Measurements from ENCODE around the gene SARDH.

Gene SARDH

DNA sequence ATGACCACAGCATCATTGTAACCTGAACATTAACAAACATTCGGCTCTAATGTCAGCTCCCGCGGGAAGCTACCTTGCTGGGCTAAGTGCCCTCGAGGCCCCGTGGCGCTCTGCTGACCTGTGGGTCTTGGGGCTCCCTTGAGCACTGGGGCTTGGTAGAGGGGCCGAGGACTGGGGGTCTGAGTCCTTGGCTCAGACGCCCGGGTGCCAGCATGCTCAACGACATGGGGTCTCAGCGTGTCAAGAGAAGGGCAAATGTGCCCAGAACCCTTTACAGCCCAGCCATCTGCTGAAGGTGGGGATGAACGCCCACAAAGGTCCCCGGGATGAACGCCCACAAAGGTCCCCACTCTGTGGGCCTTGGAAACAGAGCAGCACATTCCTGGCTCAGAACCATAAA is 39.7 kb upstream of the SARDH start:
- H3K4me1 ChIP-seq (ENCODE audit: insufficient read depth, low read length, poor library complexity, severe bottlenecking): no peaks in the 10 kb centered on the region
- TF ChIP-seq, protein P1, sequence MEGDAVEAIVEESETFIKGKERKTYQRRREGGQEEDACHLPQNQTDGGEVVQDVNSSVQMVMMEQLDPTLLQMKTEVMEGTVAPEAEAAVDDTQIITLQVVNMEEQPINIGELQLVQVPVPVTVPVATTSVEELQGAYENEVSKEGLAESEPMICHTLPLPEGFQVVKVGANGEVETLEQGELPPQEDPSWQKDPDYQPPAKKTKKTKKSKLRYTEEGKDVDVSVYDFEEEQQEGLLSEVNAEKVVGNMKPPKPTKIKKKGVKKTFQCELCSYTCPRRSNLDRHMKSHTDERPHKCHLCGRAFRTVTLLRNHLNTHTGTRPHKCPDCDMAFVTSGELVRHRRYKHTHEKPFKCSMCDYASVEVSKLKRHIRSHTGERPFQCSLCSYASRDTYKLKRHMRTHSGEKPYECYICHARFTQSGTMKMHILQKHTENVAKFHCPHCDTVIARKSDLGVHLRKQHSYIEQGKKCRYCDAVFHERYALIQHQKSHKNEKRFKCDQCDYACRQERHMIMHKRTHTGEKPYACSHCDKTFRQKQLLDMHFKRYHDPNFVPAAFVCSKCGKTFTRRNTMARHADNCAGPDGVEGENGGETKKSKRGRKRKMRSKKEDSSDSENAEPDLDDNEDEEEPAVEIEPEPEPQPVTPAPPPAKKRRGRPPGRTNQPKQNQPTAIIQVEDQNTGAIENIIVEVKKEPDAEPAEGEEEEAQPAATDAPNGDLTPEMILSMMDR (conservative IDR thresholded peaks at IDR 0.05; ENCODE audit: low read length): no peak
- no peak for TF ChIP-seq EZH2phosphoT487 (IDR thresholded peaks at IDR 0.05; ENCODE audit: borderline replicate concordance)
- H3K9ac ChIP-seq (ENCODE audit: low read depth, low read length, poor library complexity, severe bottlenecking): no peak overlapping the region
- no peaks in the 10 kb centered on the region for H3F3A ChIP-seq (ENCODE audit: low read depth)
- no peaks in the 10 kb centered on the region for H4K20me1 ChIP-seq (ENCODE audit: insufficient read depth, low read length, poor library complexity, severe bottlenecking)
- no peaks in the 10 kb centered on the region for H3K79me2 ChIP-seq (ENCODE audit: insufficient read depth, low read length)
- no peak overlapping the region for H3K4me3 ChIP-seq (ENCODE audit: low read length, poor library complexity, severe bottlenecking)
- no peaks in the 10 kb centered on the region for H3K27me3 ChIP-seq (ENCODE audit: insufficient read depth, low read length, poor library complexity, severe bottlenecking)
- H3K9me3 ChIP-seq (ENCODE audit: insufficient read depth, low read depth, low read length): no peaks in the 10 kb centered on the region
- peaks cover 19% of the 10 kb centered on the region; the same call in 1 of the 2 replicates for H3K36me3 ChIP-seq (ENCODE audit: insufficient read depth, low read length)
- H3K4me2 ChIP-seq (ENCODE audit: low read depth, low read length, poor library complexity, severe bottlenecking): no peak overlapping the region
- H2AFZ ChIP-seq (ENCODE audit: low read length): no peak overlapping the region
- H3K9me2 ChIP-seq (replicated peaks; ENCODE audit: low read depth, low read length): no peaks in the 10 kb centered on the region

DNA sequence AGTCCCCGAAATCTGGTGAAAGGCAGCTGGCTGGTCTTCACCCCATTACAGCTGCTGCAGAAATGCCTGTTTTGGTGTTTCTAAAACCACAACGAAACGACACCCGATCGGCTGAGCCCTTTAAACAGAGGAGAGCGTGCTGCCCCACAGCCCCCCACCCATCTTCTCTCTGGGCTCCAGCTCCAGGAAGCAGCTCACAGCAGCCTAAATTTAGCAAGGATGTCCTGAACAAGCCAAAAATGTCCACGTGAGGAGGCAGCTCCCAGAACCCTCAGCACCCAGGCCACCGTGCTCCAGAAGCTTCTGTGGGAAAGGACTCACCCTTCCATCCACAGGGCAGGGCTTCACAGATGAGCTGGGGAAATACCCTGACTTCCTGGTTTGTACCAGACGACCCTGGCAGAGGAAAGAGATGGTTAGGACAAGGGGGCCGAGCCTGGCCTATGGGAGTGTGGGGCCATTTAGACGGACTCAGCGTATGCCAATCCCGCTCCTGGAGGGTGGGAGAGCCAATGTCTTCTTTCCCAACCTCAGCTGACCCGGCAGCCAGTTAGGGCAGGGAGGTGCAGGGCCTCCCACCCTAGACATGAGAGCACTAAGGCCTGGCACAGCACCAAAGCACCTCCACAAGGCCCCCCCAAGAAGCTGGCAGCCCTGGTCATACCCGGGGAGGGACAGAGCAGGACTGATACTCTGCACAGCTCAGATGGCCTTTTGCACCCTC is 39.1 kb upstream of the SARDH start:
- Histone ChIP-seq H3F3A (ENCODE audit: low read depth) (no peaks in the 10 kb centered on the region), H3K9me2 (replicated peaks; ENCODE audit: low read depth, low read length) (no peaks in the 10 kb centered on the region), H3K4me1 (ENCODE audit: insufficient read depth, low read length, poor library complexity, severe bottlenecking) (no peaks in the 10 kb centered on the region), H3K27me3 (ENCODE audit: insufficient read depth, low read length, poor library complexity, severe bottlenecking) (no peaks in the 10 kb centered on the region), H3K9ac (ENCODE audit: low read depth, low read length, poor library complexity, severe bottlenecking) (no peak overlapping the region), H3K4me3 (ENCODE audit: low read length, poor library complexity, severe bottlenecking) (no peak overlapping the region), H2AFZ (ENCODE audit: low read length) (no peak overlapping the region), H3K79me2 (ENCODE audit: insufficient read depth, low read length) (no peaks in the 10 kb centered on the region), H4K20me1 (ENCODE audit: insufficient read depth, low read length, poor library complexity, severe bottlenecking) (no peaks in the 10 kb centered on the region), H3K4me2 (ENCODE audit: low read depth, low read length, poor library complexity, severe bottlenecking) (no peak overlapping the region), H3K9me3 (ENCODE audit: insufficient read depth, low read depth, low read length) (no peaks in the 10 kb centered on the region), H3K36me3 (ENCODE audit: insufficient read depth, low read length) (peaks cover 19% of the 10 kb centered on the region; the same call in 1 of the 2 replicates)
- no peak for TF ChIP-seq EZH2phosphoT487 (IDR thresholded peaks at IDR 0.05; ENCODE audit: borderline replicate concordance)
- TF ChIP-seq, protein P1 (conservative IDR thresholded peaks at IDR 0.05; ENCODE audit: low read length): no peak

DNA sequence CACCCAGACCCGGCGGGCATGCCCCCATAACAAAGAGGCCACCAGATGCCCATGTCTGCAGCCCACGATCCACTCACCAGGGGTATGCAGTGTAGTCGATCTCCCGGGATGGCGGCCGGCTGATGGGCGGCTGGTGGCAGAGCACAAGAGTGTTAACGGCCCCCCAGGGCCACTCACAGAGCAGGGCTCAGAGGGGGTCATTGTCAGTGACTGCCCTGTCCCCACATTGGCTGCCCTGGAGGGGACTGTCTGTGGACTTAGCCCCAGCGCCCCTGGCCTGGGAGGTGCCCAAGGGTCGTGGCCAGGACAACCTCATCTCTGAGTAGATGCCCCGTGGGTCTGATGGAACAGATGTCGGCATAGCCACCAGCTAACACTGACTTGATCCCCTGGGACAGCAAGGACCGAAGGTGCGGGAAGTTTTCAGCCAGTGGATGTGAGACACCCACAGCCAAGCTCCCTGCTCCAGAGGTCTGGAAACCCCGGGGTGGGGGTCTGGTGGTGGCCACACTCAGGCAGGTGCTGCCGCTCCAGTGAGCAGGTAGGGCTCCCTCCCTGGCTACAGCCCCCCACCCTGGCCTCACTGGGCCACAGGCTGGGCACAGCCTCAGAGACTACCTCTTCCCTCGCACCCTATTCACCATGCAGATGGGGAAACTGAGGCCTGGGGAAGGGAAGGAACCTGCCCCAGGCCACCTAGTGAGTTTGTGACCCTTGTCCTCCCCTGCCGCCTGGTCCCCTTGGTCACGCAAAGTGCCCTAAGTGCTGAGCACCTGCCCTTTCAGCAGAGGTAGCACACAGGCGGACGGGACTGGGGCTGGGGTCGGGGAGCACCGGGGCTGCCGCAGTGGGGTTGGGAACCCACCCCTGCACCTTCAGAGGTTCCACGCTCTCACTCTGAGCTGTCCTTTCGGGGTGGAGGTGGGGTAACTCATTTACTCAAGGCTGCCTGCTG is 38.1 kb upstream of the SARDH start:
- H3F3A ChIP-seq (ENCODE audit: low read depth): no peaks in the 10 kb centered on the region
- H3K9me3 ChIP-seq (ENCODE audit: insufficient read depth, low read depth, low read length): no peaks in the 10 kb centered on the region
- H3K36me3 ChIP-seq (ENCODE audit: insufficient read depth, low read length): peaks cover 19% of the 10 kb centered on the region; the same call in 1 of the 2 replicates
- no peak overlapping the region for H3K9ac ChIP-seq (ENCODE audit: low read depth, low read length, poor library complexity, severe bottlenecking)
- H3K27me3 ChIP-seq (ENCODE audit: insufficient read depth, low read length, poor library complexity, severe bottlenecking): no peaks in the 10 kb centered on the region
- H4K20me1 ChIP-seq (ENCODE audit: insufficient read depth, low read length, poor library complexity, severe bottlenecking): no peaks in the 10 kb centered on the region
- no peak overlapping the region for H3K4me2 ChIP-seq (ENCODE audit: low read depth, low read length, poor library complexity, severe bottlenecking)
- no peaks in the 10 kb centered on the region for H3K9me2 ChIP-seq (replicated peaks; ENCODE audit: low read depth, low read length)
- H3K4me3 ChIP-seq (ENCODE audit: low read length, poor library complexity, severe bottlenecking): no peak overlapping the region
- no peak overlapping the region for H2AFZ ChIP-seq (ENCODE audit: low read length)
- TF ChIP-seq EZH2phosphoT487 (IDR thresholded peaks at IDR 0.05; ENCODE audit: borderline replicate concordance): no peak
- TF ChIP-seq, protein P1 (conservative IDR thresholded peaks at IDR 0.05; ENCODE audit: low read length): no peak
- no peaks in the 10 kb centered on the region for H3K4me1 ChIP-seq (ENCODE audit: insufficient read depth, low read length, poor library complexity, severe bottlenecking)
- H3K79me2 ChIP-seq (ENCODE audit: insufficient read depth, low read length): no peaks in the 10 kb centered on the region
